RKO (cell line): ENCODE measurements around the gene TEKT1.
A peak's percentile ranks its signal among the peaks of the same experiment; 100 is the strongest.
"Not testable (repeated sequence)": the region's sequence is repeated elsewhere in the genome, so short reads cannot be mapped to it uniquely, and the experiment has no call there.

ENCODE experiments used
- DNase-seq: peaks from one replicate; pipeline ENCODE4 v3.0.0-alpha.2; 2016; ENCODE audit warnings: low spot score

Gene TEKT1

GRCh38 chr17:6831661-6832263, at the start of gene TEKT1:
TSS of gene TEKT1 (minus strand) at chr17:6831729. CDS start at chr17:6830376, 1,353 bp downstream.
- DNase-seq, result no peak

- not testable (repeated sequence) for DNase-seq
Measured at GRCh38 chr17:6879221-6879975, 47.9 kb upstream of the TEKT1 start.

GRCh38 chr17:6875276-6875675, 43.7 kb upstream of the TEKT1 start:
- not testable (repeated sequence) for DNase-seq

- DNase-seq, result no peak
Measured at GRCh38 chr17:6872936-6873335, 41.4 kb upstream of the TEKT1 start.

- DNase-seq, result no peak
Measured at GRCh38 chr17:6870841-6871240, 39.3 kb upstream of the TEKT1 start.

GRCh38 chr17:6868582-6868981, 37.1 kb upstream of the TEKT1 start:
- no peak for DNase-seq

GRCh38 chr17:6867849-6868248, 36.3 kb upstream of the TEKT1 start:
- DNase-seq, result no peak

- no peak for DNase-seq
Measured at GRCh38 chr17:6862825-6863224, 31.3 kb upstream of the TEKT1 start.

- no peak for DNase-seq
Measured at GRCh38 chr17:6862122-6862521, 30.6 kb upstream of the TEKT1 start.

GRCh38 chr17:6857904-6858303, 26.4 kb upstream of the TEKT1 start:
- DNase-seq, result no peak

GRCh38 chr17:6857336-6857735, 25.8 kb upstream of the TEKT1 start:
- DNase-seq, result no peak

GRCh38 chr17:6856051-6856450, 24.5 kb upstream of the TEKT1 start:
- no peak for DNase-seq

GRCh38 chr17:6853764-6854442, 22.4 kb upstream of the TEKT1 start:
- no peak for DNase-seq

GRCh38 chr17:6848545-6849179, 17.1 kb upstream of the TEKT1 start:
- not testable (repeated sequence) for DNase-seq

GRCh38 chr17:6846138-6846537, 14.6 kb upstream of the TEKT1 start:
- not testable (repeated sequence) for DNase-seq

GRCh38 chr17:6844406-6844805, 12.9 kb upstream of the TEKT1 start:
- DNase-seq, result not testable (repeated sequence)

GRCh38 chr17:6843241-6843880, 11.8 kb upstream of the TEKT1 start:
- peak; percentile 69 for DNase-seq

- not testable (repeated sequence) for DNase-seq
Measured at GRCh38 chr17:6841769-6842168, 10.2 kb upstream of the TEKT1 start.

GRCh38 chr17:6830383-6830986, 1.0 kb downstream of the TEKT1 start:
- no peak for DNase-seq

- no peak for DNase-seq
Measured at GRCh38 chr17:6823011-6823442, 8.5 kb downstream of the TEKT1 start.

- DNase-seq, result no peak
Measured at GRCh38 chr17:6818938-6819337, 12.6 kb downstream of the TEKT1 start.

- DNase-seq, result not testable (repeated sequence)
Measured at GRCh38 chr17:6816368-6816767, 15.2 kb downstream of the TEKT1 start.
